NCI-H2227 (cell line): ENCODE results near the gene SLC50A1.
"Not testable (repeated sequence)": the region's sequence is repeated elsewhere in the genome, so short reads cannot be mapped to it uniquely, and the experiment has no call there.

ENCODE experiments used
- DNase-seq: peaks from one replicate; lab custom pipeline; 2025; ENCODE audit not compliant: unreplicated experiment; lab: John Stamatoyannopoulos, UW

The SLC50A1 gene

DNA sequence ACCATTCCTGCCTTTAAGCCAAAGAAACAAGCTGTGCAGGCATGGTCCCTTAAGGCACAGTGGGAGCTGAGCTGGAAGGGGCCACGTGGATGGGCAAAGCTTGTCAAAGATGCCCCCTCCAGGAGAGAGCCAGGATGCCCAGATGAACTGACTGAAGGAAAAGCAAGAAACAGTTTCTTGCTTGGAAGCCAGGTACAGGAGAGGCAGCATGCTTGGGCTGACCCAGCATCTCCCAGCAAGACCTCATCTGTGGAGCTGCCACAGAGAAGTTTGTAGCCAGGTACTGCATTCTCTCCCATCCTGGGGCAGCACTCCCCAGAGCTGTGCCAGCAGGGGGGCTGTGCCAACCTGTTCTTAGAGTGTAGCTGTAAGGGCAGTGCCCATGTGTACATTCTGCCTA lies 1.3 kb upstream of the SLC50A1 start:
- no peak for DNase-seq

DNA sequence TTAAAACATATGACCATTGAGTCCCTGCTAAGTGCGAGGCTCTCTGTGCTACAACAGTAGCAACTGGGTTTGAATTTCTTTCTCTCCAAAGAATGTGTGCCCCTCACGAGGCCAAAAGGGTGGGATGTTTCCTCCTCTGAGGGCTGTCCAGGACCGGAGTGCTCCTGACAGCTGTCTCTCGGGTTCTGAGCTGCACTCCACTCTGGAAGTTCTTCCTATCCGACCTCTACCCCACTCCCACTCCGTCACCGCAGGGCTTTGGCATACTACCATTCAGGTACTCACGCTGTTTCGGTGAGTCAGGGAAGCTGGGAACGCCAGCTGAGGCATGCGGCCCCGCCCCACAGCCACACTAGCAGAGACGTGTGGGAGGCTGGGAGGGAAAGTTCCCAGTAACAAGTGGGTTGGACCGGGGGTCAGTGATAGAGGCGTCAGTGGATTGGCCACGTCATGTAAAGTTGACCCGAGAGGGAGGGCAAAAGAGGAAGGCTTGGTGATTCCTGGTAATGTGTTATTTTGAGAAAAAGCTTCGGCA lies 705 bp upstream of the SLC50A1 start:
- DNase-seq, result peak; percentile 77

DNA sequence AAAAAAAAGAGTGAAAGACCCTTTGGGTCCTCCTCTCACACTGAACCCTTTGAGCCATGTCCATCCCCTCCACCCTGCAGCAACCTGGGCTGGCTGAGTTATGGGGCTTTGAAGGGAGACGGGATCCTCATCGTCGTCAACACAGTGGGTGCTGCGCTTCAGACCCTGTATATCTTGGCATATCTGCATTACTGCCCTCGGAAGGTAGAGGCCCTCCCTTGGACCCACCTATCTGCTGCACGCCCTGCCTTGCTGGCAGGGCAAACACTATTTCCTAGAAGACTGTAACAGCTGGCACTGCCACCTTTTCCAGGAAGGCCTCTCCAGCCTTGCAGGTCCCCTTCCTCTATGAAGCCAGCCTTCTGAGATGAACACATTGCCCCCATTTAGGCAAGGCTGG lies 1.1 kb downstream of the SLC50A1 start:
- no peak for DNase-seq

DNA sequence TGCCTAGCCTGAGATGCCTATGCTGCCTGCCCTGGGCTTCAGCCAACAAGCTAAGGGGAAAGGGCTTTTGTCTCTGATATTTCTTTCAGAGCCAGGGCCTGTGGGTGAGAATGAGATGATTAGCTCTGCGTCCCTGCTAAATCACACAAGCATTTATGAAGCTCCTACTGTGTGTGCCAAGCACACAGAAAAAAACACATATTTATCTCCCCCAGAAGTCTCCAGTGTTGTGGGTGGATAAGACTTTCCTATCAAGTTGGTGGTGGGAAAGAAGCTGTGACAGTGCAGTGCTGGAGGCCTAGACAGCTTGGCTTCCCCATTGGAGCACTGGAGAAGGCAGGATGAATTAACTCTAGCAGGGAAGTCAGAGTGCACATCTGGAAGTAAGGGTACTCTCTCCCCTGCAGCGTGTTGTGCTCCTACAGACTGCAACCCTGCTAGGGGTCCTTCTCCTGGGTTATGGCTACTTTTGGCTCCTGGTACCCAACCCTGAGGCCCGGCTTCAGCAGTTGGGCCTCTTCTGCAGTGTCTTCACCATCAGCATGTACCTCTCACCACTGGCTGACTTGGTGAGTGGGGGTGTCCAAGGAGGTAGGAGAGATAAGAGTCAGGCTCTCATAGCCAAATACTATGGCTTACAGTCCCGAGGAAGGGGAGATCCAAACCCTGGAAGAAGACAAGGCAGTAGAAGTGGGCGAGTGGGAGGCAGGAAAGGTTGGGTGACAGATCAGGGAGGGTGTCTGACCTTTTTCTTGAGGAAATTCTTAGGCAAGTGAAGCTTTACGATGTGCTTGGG lies 1.7 kb downstream of the SLC50A1 start:
- no peak for DNase-seq

DNA sequence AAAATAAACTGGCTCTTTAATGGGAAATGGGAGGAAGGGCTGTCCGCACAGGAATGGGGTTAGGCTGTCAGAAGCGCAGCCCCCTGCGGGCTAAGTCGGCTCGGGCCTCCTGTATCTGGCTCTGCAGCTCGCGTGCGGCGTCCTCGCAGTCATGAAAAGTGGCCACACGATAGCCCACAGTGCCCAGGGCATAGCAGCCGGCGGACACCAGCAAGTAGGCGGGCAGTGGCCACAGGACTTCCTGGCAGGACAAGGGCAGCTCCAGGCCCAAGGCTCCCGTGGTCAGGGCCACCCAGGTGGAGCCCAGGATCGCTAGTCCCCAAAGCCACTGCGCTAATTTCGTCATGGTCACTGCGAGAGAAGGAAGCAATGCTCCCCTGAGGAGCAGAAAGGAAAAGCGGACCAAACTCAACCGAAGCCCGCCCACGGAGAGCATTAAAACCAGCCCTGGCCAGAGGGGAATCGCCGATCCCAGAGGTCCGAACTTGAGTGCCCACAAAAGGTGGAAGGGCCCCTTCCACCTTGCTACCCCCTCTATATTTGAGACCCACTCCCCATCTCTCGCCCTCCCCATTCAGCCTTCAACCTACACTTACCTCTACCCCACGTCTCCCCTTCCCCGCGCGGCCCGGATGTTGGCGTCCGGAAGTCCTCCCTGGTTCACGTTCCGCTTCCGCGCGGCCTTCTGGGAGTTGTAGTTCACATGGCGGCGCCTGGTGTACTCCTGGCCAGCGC lies 4.4 kb downstream of the SLC50A1 start, which contains the start of gene DPM3:
Gene DPM3 (minus strand): TSS at position 637 of the 735 bp plus-strand sequence. CDS start 291 bp downstream, at position 346.
- peak; percentile 92 for DNase-seq

DNA sequence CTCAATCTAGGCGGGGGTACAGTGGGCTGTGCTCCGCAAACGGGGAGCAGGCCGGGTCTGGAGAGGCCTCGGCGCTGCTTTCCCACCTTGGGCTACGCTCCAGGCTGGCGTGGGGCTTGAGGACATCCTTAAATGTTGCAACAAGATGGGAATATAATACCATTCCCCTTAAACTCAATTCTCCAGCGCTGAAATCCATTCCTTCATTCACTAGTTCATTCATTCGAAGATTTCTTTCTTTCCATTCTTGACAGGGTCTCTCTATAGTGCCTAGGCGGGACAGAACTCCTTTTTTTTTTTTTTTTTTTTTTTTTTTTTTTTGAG lies 4.9 kb downstream of the SLC50A1 start:
- DNase-seq, result no peak

DNA sequence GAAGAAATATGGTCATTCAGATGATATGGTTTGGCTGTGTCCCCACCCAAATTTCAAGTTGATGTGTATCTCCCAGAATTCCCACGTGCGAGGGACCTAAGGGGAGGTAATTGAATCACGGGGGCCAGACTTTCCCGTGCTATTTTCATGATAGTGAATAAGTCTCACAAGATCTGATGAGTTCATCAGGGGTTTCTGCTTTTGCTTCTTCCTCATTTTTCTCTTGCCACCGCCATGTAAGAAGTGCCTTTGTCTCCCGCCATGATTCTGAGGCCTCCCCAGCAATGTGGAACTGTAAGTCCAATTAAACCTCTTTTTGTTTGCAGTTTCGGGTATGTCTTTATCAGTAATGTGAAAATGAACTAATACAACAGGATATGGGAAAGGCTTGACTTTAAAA lies 6.1 kb downstream of the SLC50A1 start:
- no peak for DNase-seq

DNA sequence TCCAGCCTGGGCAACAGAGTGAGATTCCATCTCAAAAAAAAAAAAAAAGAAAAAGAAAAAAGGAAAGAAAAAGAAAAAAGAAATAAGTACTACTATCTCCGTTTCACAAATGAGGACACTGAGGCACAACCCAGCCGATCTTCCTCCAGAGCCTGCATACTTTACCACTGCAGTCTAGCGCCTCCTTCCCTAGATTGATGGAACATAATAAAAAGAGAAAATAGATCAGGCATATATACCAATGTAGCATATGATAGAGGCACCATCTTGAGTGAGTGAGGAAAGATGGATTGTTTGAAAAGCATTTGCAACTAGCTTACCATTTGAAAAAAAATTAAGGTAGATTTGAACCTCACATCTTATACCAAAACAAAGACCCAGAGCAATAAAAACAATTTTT lies 9.8 kb downstream of the SLC50A1 start:
- DNase-seq, result no peak

DNA sequence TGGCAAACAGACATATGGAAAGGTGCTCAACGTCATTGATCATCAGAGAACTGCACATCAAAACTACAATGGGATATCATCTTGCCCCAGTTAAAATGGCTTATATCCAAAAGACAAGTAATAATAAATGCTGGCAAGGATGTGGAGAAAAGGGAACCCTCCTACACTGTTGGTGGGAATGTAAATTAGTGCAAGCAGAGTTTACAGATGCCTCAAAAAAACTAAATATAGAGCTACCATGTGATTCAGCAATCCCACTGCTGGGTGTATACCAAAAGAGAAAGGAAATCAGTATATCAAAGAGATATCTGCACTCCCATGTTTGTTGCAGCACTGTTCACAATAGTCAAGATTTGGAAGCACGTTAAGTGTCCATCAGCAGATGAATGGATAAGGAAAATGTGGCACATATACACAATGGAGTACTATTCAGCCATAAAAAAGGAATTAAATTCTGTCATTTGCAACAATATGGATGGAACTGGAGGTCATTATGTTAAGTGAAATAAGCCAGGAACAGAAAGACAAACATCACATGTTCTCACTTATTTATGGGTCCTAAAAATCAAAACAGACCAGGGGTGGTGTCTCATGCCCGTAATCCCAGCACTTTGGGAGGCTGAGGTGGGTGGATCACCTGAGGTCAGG lies 20.5 kb downstream of the SLC50A1 start:
- DNase-seq, result not testable (repeated sequence)

DNA sequence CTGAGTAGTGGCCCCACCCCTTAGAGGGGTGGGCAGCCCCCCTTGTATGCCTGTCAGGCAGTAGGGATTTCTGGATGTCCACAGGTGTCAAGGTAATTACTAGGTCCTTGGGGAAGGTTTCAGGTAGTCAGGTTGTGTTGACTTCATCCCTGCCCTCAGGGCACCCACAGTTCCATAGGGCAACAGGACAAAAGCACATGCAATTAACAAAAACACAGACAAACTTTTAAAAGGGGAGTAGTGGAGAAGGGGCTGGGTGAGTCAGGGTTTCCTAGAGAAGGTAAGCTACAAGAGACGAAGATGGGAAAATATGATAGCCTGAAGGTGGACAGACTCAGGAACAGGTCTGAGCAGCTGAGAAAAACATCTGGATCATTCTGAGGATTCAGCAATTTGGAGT lies 23.3 kb downstream of the SLC50A1 start:
- DNase-seq, result no peak

DNA sequence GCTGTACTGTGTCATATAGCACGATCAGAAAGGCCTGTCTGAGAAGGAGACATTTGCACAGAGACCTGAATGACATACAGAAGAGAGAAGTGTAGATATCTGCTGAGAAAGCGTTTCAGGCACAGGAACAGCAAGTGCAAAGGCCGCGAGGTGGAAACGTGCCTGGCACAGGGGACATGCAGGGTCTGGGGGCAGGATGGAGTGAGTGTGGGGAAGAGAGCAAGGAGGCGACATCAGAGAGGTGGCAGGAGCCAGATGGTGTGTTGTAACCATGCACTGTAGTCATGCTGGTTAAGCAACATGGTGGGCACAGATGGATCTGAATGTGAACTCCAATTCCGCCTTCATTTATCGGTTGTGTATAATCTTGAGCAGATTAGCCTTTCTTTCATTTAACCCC lies 24.5 kb downstream of the SLC50A1 start:
- no peak for DNase-seq

DNA sequence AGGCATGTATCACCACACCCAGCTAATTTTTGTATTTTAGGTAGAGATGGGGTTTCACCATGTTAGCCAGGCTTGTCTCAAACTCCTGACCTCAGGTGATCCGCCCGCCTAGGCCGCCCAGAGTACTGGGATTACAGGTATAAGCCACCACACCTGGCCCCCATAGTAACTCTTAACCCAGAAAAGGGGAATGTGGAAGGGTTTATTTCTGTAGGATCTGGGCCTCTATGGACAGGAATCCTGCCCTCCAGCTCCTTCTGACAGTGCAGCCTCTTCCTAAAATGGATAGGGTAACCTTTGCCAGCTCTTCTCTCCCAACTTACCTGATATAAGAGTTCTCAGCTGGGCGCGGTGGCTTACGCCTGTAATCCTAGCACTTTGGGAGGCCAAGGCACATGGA lies 27.0 kb downstream of the SLC50A1 start:
- DNase-seq, result not testable (repeated sequence)

DNA sequence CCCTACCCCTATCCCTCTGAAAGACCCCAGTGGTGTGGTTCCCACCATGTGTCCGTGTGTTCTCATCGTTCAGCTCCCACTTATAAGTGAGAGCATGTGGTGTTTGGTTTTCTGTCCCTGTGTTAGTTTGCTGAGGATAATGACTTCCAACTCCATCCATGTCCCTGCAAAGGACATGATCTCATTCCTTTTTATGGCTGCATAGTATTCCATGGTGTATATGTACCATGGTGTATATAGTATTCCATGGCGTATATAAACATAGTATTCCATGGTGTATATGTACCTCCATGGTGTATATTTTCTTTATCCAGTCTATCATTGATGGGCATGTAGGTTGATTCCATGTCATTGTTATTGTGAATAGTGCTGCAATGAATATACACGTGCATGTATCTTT lies 28.1 kb downstream of the SLC50A1 start:
- DNase-seq, result not testable (repeated sequence)

DNA sequence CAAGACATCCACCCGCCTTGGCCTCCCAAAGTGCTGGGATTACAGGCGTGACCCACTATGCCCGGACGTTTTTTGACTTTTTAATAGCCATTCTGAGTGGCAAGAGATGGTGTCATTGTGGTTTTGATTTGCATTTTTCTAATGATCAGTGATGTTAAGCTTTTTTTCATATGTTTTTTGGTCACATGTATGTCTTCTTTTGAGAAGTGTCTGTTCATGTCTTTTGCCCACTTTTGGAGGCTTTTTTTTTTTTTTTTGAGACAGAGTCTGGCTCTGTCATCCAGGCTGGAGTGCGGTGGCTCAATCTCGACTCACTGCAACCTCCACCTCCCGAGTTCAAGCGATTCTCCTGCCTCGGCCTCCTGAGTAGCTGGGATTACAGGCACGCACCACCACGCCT lies 29.0 kb downstream of the SLC50A1 start:
- DNase-seq, result not testable (repeated sequence)

DNA sequence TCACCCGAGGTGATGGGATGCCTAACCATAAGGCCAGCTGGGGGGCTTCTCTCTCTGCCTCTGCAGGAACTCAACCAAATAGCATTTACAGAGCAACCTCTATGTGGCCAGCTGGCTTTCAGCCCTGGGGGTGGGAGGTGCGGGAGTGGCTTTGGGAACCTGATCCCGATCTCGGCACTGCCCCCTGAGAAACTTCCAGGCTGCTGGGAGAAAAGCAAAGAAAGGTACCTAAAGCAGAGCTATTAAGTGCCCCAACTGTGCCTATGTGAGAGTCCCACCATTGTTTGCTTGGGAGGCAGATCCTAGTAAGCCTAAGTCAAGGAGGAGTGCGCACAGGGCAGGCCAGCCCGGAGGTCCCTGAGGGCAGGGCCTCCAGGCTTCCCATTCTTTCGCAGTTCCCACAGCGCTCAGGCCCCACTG lies 30.4 kb downstream of the SLC50A1 start:
- DNase-seq, result no peak

DNA sequence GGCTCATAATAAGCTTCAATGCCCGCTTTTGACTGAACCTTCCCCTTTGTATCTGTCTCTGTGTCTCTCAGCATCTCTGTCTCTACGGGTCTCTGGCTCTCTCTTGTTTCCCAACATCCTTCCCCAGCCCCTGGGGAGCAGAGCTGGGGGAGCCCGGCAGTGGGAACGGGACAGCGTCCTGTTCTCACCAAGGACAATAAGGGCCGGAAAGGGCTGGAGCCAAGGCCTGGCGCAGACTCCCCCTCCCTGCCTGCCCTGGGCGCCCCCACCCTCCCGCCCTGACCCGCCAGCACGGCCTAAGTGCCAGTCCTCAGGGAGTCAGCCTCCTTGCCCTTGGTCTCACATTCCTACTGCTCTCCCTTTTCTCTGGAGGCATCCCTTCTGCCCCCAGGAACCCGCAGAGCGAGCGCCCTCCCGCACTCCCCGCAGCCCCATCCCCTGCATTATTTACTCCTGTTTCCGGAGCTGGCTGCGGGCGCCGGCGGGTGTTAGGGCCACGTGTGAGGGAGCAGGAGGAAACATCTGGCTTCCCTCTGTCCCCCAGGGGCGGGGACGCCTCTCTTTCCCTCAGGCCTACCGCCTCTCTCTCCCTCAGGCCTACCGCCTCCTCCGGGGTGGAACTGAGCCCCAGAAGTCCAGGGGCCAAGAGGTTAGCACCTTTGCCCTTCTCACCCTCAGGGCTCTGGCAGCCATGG lies 31.0 kb downstream of the SLC50A1 start:
- peak; percentile 67 for DNase-seq

DNA sequence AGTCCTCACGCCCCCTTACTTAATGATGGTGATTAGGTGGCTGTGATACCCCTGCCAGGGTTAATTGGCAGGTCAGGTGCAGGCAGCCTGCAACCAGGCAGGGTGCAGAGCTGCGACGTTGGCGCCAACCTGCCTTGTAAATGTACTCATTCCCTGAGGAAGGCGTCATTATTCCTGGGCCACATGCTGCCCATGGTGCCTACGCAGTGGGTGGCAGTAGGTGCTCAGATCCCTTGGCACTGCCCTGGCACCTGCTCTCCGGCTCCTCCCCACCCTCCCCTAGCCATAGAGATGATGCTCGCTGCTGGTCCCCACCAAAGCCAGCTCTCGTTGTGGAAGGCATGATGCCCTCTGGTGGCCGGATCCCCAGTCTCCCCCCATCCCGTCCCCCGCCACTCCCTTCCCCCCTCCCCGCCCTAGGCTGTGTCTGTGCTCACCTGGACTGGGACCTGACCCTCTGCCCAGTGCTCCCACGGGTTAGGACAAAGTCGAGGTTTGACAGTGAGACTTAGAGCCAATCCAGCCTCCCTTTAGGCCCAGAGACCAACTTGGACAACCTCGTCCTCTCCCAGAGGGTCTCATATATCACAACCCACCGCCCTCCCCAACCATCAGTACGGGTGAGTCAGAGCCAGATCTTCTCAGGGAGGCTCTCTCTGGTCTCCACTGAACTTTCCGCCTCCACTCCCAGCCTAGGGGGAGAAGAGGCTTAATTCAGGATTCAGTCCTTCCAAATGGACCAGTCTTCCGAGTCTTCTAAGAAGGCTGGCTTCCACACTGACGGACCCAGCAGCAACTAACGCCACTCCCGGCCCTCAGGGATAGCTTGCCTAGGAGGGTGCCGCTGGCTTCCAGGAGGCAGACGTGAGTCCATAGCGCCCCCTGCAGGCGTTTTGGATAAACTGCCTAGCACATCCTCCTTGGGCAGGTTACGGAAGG lies 31.8 kb downstream of the SLC50A1 start:
- DNase-seq, result peak; percentile 94

DNA sequence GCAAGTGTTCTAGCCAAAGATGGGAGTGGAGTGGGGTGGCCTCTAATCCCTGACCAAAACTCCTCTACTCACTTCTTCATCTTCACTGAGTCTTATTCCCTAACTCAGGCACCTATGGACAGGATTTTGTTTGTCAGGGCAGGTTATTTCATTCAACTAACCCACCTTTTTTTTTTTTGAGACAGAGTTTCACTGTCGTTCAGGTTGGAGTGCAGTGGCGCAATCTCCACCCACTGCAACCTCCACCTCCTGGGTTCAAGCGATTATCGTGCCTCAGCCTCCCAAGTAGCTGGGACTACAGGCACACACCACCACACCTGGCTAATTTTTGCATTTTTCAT lies 32.4 kb downstream of the SLC50A1 start:
- DNase-seq, result not testable (repeated sequence)

DNA sequence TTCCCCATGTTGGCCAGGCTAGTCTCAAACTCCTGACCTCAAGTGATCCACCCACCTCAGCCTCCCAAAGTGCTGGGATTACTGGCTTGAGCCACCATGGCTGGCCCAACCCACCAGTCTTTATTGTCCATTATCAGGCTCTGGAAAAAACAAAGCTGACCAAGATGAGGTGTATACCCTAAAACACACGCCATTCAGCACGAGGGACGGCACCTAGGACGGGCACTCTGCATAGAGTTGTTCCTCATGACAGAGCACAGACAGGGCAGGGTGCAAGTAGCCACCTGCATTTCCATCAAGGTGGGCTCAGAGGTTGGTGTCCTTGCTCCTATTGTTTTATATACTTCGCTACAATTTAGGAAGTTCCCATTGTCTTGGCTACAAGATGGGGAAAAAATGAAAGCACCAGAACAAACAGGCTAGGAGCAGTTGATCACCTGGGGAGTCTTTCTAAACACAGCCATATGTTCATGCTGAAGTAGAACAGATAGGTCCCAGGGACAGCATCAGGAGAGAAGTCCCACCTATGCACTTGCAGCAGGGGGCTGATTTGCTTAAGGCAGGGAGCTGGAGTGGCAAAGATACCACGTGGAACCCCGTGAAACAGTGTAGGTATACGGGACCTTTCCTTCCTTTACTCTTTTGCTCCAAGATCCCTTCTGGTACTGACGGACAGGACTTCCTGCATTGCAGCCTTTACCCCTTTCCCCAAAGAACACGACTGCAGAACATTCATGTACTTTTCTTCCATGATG lies 33.0 kb downstream of the SLC50A1 start:
- no peak for DNase-seq
